Pancreas (tissue), 10 donors: ENCODE results near the gene CFDP1. TPM values are rescaled to one million over a fixed set of nuclear protein-coding genes. Genes with fewer than 3 reads are reported as not detected.

ENCODE experiments used
- ATAC-seq, 4 donors: fragments of 200-7000 bp; cut with Tn5 transposase; one replicate each; pipeline versions ENCODE4 v1.8.0 to v1.9.1; 2020; ENCODE audit warnings: mild to moderate bottlenecking in 4 of 4, moderate library complexity in 4 of 4
- DNase-seq, 6 donors: peaks; one replicate each; pipeline ENCODE4 v3.0.0-alpha.2; 2020
- FAIRE-seq: peaks from 2 replicates; lab custom pipeline; 2012; peaks lifted over from hg19 to GRCh38; lab: Jason Lieb, UNC
- H3K27ac ChIP-seq, 4 donors: fragments of 200-600 bp; sonication (generic); 1 replicate in 3 of 4; 2 replicates in 1 of 4; pipeline versions ENCODE4 v1.5.0 to v1.8.0; 2020
- H3K27me3 ChIP-seq, 4 donors: fragments of 200-600 bp; one replicate each; pipeline ENCODE4 v1.8.0; 2021
- H3K36me3 ChIP-seq, 3 donors: fragments of 200-600 bp; sonication (generic) in 1 of 3; one replicate each; pipeline versions ENCODE4 v1.5.0 to v1.8.0; 2020 to 2021
- H3K4me1 ChIP-seq, 3 donors: fragments of 200-600 bp; one replicate each; pipeline ENCODE4 v1.8.0; 2021
- H3K4me3 ChIP-seq, 4 donors: fragments of 200-600 bp; sonication (generic) in 2 of 4; one replicate each; pipeline versions ENCODE4 v1.5.0 to v1.8.0; 2020 to 2021
- H3K9me3 ChIP-seq, 4 donors: fragments of 200-600 bp; one replicate each; pipeline ENCODE4 v1.8.0; 2021
- WGBS, 2 donors: extraction: QIAGEN DNeasy Blood & Tissue Kit; methylation state at CpG; one replicate each; pipeline ENCODE4 v1.1.7; 2013; 5-methylcytosine and 5-hydroxymethylcytosine counted together
- intact Hi-C, 3 donors: fragments of 100-400 bp; cut with DNase I; formaldehyde crosslinking; loops; one replicate each; pipeline versions ENCODE4 v1.11.1 to v1.14.2; 2022
- polyA plus RNA-seq, 2 donors: library from polyadenylated mRNA; stranded (reverse); fragments of 200-250 nt; gene quantifications; one replicate each; pipeline ENCODE4 v1.2.3, GENCODE V29; 2013
- total RNA-seq, 6 donors: library from RNA; stranded (reverse); fragmentation: NEBNext Ultra II Directional in 4 of 6; extraction: Animal tissue kit (Norgen Biotek cat#: 25700) in 4 of 6; gene quantifications; one replicate each; pipeline versions ENCODE4 v1.2.1 to v1.2.4, GENCODE V29; 2021 to 2023
- TF ChIP-seq, protein P1 (sequence below), 4 donors: fragments of 200-600 bp; sonication (generic) in 3 of 4; IDR thresholded peaks; one replicate each; pipeline versions ENCODE4 v1.5.0 to v1.8.0; 2021; ENCODE audit warnings: antibody characterized with exemption in 4 of 4
- donor health status: healthy with polysubstance abuse.
- donor health status: DM: no; HTN: no; CAD: no; lungs with moderate emphysema.
- donor health status: DM: no; HTN: no; CAD: no.
- donor health status: control.
- donor health status: control.
- donor health status: Bipolar disorder and iron deficiency.
- donor health status: DM: yes; HTN: yes; CAD: no.
- donor health status: DM: no; HTN: no; CAD: no.
- donor health status: DM: no; HTN: no; CAD: no.
- donor health status: DM: yes; HTN: yes; CAD: no.

CFDP1 gene
- total and polyA plus RNA-seq, 8 donors = 19.3 to 57.5 (median 25.6) TPM

DNA sequence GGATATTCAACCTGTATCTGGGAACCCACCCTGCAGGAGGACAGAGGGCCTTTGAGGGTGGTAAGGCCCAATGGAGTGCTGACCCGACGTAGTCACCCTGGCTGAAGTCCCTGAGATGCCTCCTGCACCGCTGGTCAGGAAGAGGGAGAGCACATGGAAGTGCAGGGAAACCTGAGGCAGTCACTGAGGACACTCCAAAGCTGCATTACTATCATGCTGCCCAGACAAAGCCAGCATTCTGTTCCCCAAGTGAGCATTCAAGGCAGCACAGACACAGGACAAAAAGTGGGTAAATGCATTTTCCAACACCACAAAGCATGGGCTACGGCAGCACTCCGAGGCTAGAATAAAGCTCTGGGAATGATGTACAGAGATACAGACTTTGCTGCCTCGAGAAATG is 135.0 kb downstream of the CFDP1 start:
- H3K27me3 ChIP-seq = no peaks in the 10 kb centered on the region
- no peak overlapping the region for H3K27ac ChIP-seq
- H3K36me3 ChIP-seq = peaks cover 0 to 24% (median 0%) of the 10 kb centered on the region in 3 donors
- TF ChIP-seq, protein P1, sequence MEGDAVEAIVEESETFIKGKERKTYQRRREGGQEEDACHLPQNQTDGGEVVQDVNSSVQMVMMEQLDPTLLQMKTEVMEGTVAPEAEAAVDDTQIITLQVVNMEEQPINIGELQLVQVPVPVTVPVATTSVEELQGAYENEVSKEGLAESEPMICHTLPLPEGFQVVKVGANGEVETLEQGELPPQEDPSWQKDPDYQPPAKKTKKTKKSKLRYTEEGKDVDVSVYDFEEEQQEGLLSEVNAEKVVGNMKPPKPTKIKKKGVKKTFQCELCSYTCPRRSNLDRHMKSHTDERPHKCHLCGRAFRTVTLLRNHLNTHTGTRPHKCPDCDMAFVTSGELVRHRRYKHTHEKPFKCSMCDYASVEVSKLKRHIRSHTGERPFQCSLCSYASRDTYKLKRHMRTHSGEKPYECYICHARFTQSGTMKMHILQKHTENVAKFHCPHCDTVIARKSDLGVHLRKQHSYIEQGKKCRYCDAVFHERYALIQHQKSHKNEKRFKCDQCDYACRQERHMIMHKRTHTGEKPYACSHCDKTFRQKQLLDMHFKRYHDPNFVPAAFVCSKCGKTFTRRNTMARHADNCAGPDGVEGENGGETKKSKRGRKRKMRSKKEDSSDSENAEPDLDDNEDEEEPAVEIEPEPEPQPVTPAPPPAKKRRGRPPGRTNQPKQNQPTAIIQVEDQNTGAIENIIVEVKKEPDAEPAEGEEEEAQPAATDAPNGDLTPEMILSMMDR (IDR thresholded peaks at IDR 0.05) = no peak
- H3K4me3 ChIP-seq = no peak overlapping the region
- no peaks in the 10 kb centered on the region for H3K4me1 ChIP-seq
- intact Hi-C loops = no loop called here
- no peaks in the 10 kb centered on the region for H3K9me3 ChIP-seq
- WGBS, 2 donors = 78 to 89% methylated on average over 6 of the region's 6 CpGs
- DNase-seq = no peak
- no peak for ATAC-seq
- no peak for FAIRE-seq

GRCh38 chr16:75296606-75297005 is 136.7 kb downstream of the CFDP1 start:
- Histone ChIP-seq H3K36me3 (peaks cover 0 to 26% (median 8%) of the 10 kb centered on the region in 3 donors), H3K4me1 (no peaks in the 10 kb centered on the region), H3K27ac (no peak overlapping the region), H3K9me3 (no peaks in the 10 kb centered on the region), H3K27me3 (no peaks in the 10 kb centered on the region), H3K4me3 (no peak overlapping the region)
- WGBS, 2 donors = 16 to 25% methylated on average over 1 of the region's 1 CpG
- ATAC-seq (peak; percentile 79 to 91 (median 88)), DNase-seq (peak in 4 of 6 donors; percentile 61 to 72 (median 67)), FAIRE-seq (no peak)
- intact Hi-C loops = no loop called here
- TF ChIP-seq, protein P1 (IDR thresholded peaks at IDR 0.05) = no peak

DNA sequence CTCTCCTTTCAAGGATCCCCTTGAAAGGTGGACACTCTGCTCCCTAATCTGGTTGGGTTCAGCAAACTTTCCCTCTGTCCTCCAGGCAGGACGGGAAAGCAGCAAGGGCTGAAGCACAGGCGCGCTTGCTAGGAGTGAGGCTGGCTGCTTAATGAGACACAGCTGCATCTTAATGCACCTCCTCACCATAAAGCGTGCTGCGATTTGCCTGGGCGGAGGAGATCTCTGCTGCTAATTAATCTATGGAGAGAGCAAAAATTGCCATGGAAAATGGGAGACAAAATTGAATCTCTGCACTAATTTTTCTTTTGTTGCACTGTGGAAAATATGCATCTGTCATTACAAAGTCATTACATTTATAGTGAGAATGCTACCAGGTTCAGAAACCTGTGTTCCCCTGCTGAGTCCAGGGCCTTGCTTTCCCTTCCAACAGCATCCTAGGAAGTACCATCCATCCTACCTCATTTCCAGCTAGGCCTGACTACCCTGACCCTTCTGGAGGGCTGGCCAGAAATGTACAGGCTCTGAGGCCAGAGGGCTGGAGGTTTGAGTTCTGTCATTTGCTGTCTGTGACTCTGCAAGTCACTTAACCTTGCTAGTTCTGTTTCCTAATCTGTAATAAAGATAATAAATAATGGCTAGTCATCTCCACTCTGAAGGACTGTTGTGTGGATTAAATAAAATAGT is 138.4 kb downstream of the CFDP1 start:
- Histone ChIP-seq H3K36me3 (peaks cover 0 to 13% (median 8%) of the 10 kb centered on the region in 3 donors), H3K9me3 (no peaks in the 10 kb centered on the region), H3K27ac (no peak overlapping the region), H3K4me1 (no peaks in the 10 kb centered on the region), H3K4me3 (no peak overlapping the region), H3K27me3 (no peaks in the 10 kb centered on the region)
- no peak for DNase-seq
- no peak for FAIRE-seq
- 96 to 98% methylated on average over 6 of the region's 6 CpGs for WGBS, 2 donors
- intact Hi-C loops = no loop called here
- no peak for ATAC-seq
- TF ChIP-seq, protein P1 (IDR thresholded peaks at IDR 0.05) = no peak

- DNase-seq (no peak), FAIRE-seq (no peak), ATAC-seq (no peak)
- WGBS, 2 donors = 90 to 93% methylated on average over 6 of the region's 6 CpGs
- peaks cover 0 to 13% (median 8%) of the 10 kb centered on the region in 3 donors for H3K36me3 ChIP-seq
- no peaks in the 10 kb centered on the region for H3K4me1 ChIP-seq
- no peak overlapping the region for H3K4me3 ChIP-seq
- intact Hi-C loops = no loop called here
- TF ChIP-seq, protein P1 (IDR thresholded peaks at IDR 0.05) = no peak
- H3K27ac ChIP-seq = no peak overlapping the region
- no peaks in the 10 kb centered on the region for H3K27me3 ChIP-seq
- no peaks in the 10 kb centered on the region for H3K9me3 ChIP-seq
These were observed 139.5 kb downstream of the CFDP1 start for GRCh38 chr16:75293772-75294171.

GRCh38 chr16:75293173-75293572 is 140.1 kb downstream of the CFDP1 start:
- Histone ChIP-seq H3K27me3 (no peaks in the 10 kb centered on the region), H3K4me1 (no peaks in the 10 kb centered on the region), H3K4me3 (no peak overlapping the region), H3K36me3 (peaks cover 0 to 13% (median 8%) of the 10 kb centered on the region in 3 donors), H3K27ac (no peak overlapping the region), H3K9me3 (no peaks in the 10 kb centered on the region)
- ATAC-seq (no peak), DNase-seq (no peak), FAIRE-seq (no peak)
- WGBS, 2 donors = 77 to 97% methylated on average over 4 of the region's 4 CpGs
- TF ChIP-seq, protein P1 (IDR thresholded peaks at IDR 0.05) = no peak
- intact Hi-C loops = no loop called here
